Measurements from ENCODE around the gene OSBP2.

Gene OSBP2

GRCh38 chr22:30826670-30827355, 132.1 kb downstream of the OSBP2 start:
- no peak for TF ChIP-seq CTCF (IDR thresholded peaks at IDR 0.05; ENCODE audit: control insufficient read depth, insufficient read depth, low read depth, low read length, missing control alignments)
- no peak for DNase-seq (ENCODE audit: low read depth)
- H3K4me3 ChIP-seq (ENCODE audit: control insufficient read depth, low read depth, low read length), result no peak overlapping the region

- no peak for TF ChIP-seq CTCF (IDR thresholded peaks at IDR 0.05; ENCODE audit: control insufficient read depth, insufficient read depth, low read depth, low read length, missing control alignments)
- no peak for DNase-seq (ENCODE audit: low read depth)
- H3K4me3 ChIP-seq (ENCODE audit: control insufficient read depth, low read depth, low read length), result no peak overlapping the region
Measured at GRCh38 chr22:30827646-30828045, 133.0 kb downstream of the OSBP2 start.

- no peak overlapping the region for H3K4me3 ChIP-seq (ENCODE audit: control insufficient read depth, low read depth, low read length)
- no peak for TF ChIP-seq CTCF (IDR thresholded peaks at IDR 0.05; ENCODE audit: control insufficient read depth, insufficient read depth, low read depth, low read length, missing control alignments)
- DNase-seq (ENCODE audit: low read depth), result no peak
Measured at GRCh38 chr22:30828187-30829155, 133.8 kb downstream of the OSBP2 start.

GRCh38 chr22:30829901-30830550, 135.4 kb downstream of the OSBP2 start:
- peak; percentile 92 for DNase-seq (ENCODE audit: low read depth)
- TF ChIP-seq CTCF (IDR thresholded peaks at IDR 0.05; ENCODE audit: control insufficient read depth, insufficient read depth, low read depth, low read length, missing control alignments), result no peak
- H3K4me3 ChIP-seq (ENCODE audit: control insufficient read depth, low read depth, low read length), result no peak overlapping the region

GRCh38 chr22:30830907-30831306, 136.2 kb downstream of the OSBP2 start:
- no peak overlapping the region for H3K4me3 ChIP-seq (ENCODE audit: control insufficient read depth, low read depth, low read length)
- no peak for TF ChIP-seq CTCF (IDR thresholded peaks at IDR 0.05; ENCODE audit: control insufficient read depth, insufficient read depth, low read depth, low read length, missing control alignments)
- DNase-seq (ENCODE audit: low read depth), result peak; percentile 84

GRCh38 chr22:30832407-30832987, 137.8 kb downstream of the OSBP2 start:
- TF ChIP-seq CTCF (IDR thresholded peaks at IDR 0.05; ENCODE audit: control insufficient read depth, insufficient read depth, low read depth, low read length, missing control alignments), result no peak
- H3K4me3 ChIP-seq (ENCODE audit: control insufficient read depth, low read depth, low read length), result no peak overlapping the region
- no peak for DNase-seq (ENCODE audit: low read depth)
